HPDE6-E6E7 (cell line): ENCODE results near the gene SURF6.
"Not testable (repeated sequence)": the region's sequence is repeated elsewhere in the genome, so short reads cannot be mapped to it uniquely, and the experiment has no call there.

ENCODE experiments used
- DNase-seq: peaks from one replicate; pipeline ENCODE4 v3.0.0; 2011; ENCODE audit warnings: missing footprints; ENCODE audit errors: extremely low spot score

Gene SURF6

DNA sequence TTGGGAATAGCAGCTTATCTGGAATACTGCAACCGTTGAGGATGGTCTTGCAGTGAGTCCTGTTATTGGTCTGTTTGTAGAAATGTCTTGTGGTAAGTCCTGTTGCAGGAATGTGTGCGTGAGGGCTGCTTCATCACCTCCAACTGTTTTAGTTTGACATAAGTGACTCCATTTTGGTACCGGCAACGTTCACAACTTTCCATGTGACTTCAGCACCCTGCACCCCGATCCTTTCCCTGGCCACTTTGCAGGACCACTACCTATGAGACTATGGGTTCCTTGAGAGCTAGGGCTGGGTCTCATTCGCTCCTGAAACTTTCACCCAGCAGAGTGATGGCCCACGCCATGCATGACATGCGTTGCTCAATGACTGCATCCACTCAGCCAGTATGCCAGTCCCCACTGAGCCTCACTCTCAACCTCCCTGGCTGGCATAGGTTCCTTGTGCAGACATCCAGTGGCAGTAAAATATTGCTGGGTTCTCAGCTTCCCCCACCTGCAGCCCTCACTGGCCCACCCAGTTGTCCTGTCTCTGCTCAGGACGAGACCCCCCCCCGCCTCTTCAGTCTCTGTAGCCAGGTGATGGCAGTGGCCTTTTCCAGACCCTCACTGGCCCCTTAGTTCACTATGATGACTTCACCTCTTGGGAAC, 8.0 kb downstream of the SURF6 start:
- DNase-seq, result no peak

DNA sequence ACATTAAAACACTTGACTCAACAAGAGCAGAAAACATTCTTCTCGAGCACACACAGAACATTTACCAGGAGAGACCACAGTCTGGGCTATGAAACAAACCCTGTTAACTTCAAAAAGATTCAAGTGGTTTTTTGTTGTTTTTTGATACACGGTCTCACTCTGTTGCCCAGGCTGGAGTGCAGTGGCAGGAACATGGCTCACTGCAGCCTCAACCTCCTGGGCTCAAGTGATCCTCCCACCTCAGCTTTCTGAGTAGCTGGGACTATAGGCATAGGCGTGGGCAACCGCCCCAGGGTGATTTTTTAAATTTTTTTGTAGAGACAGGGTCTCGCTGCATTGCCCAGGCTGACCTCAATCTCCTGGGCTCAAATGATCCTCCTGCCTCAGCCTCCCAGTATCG, 9.0 kb downstream of the SURF6 start:
- DNase-seq, result not testable (repeated sequence)

DNA sequence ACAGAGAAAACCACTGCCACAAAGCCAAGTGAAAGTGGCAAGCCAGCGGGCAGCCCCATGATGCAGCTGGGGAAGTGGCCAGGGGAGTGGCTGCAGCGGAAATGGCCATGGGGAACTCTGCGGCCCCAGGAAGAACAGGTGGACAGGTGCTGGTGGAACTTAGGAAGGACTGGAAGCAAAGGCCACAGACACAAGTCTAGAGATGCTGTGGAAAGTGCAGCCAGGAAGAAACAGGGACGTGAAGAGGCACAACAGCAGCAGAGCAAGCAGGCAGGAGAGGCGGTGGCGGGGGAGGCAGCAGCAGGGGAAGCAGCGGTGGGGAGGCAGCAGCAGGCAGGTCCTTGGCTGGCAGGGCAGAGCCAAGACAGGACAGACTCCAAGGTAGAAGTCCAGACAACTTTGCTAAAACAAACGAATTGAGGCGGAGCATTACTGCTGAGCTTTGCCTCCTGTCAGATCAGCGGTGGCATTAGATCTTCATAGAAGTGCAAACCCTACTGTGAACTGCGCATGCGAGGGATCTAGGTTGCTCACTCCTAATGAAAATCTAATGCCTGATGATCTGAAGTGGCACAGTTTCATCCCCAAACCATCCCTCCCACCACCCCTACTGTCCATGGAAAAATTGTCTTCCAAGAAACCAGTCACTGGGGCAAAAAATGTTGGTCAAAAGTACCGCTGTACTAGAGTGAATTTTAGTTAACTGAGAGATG, 11.8 kb downstream of the SURF6 start:
- DNase-seq, result no peak

DNA sequence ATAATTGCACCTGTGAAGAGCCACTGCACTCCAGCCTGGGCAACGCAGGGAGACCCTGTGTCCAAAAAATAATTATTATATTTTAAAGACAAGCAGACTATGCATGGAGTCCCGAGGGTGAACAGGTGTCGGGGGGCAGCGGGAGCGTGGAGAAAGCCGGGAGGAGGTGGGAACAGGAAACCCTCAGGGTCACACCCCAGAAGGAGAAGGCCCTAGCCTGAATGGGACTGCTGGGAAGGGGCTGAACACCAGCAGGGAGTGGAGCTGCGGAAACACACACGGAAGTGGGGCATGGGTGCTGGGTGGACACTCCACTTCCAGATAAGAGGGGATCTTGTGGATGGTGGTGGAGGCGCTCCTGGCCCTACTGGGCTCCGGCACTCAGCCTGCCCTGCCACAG, 12.8 kb downstream of the SURF6 start:
- DNase-seq, result no peak

DNA sequence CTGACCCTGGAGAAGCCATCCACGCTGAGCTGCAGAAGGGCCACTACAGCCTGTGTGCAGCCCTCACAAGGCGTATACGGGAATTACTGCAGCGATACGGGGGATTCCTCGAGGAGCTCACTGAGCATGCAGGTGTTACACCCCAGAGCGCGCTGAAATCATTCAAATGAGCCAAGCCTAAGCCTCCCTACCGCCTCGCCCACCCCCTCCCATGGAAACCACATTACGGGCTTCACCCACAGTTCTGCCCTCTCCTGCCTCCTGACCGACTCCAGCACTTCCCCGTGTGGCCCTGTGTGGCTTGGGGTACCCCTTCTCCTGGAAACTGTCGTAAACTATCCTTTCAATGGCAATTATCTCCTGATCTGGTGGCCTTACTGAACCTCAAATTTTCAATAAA, 13.3 kb downstream of the SURF6 start:
- DNase-seq, result no peak

DNA sequence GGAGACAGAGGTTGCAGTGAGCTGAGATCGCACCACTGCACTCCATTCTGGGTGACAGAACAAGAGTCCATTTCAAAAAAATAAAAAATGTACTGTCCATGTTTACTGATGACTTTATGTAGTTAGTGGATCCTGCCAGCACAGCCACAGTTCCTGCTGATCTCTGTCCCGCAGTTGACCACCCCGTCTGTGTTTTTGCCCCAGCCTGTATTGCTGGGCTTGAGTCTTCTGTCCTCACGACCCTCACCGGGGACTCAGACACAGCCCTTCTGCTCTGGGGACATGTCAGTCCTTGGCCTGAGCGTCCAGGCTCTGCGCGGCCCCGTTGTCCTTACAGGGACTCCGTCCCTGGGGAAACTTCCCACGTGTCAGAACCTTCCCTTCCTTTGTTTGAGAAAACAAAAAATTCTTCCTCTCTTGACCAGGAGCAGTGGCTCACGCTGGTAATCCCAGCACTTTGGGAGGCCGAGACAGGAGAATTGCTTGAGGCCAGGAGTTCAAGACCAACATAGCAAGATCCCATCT, 14.5 kb downstream of the SURF6 start:
- no peak for DNase-seq

DNA sequence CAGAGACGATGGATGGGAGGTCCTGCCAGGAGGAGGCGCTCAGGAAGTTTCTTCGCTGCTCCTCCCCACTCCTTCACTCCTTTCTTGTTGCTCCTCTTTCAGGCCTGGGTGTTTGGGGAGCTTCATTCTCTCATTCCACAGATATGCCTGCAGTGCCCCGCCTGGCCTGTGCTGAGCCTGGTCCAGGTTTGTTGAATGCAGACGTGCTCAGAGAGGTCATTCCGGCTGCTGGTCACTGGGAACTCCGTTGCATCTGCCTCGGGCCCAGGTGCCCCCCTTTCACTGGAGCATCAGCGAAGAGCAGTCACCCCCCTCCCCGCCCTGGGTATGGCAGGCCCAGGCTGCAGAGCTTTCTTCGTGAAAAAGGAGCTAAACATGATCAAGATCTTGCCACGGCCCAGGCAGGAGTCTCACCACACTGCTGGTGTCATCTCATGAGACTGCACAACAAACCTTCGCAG, 15.5 kb downstream of the SURF6 start:
- DNase-seq, result no peak

DNA sequence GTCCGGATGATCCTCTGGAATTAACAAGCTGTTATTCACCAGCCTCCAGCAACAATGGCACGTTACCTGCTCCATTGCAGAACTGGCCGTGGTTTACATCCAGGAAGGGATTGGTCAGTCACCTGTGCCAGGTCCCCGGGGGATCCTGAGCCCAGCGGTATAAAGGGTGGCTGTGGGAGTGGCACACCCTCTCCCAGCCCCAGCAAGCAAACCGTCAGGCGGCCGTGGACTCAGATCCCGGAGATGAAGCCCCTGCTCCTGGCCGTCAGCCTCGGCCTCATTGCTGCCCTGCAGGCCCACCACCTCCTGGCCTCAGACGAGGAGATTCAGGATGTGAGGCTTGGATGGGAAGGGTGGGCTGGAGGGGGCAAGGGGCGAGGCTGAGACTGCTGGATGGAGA, 18.4 kb downstream of the SURF6 start:
- not testable (repeated sequence) for DNase-seq

DNA sequence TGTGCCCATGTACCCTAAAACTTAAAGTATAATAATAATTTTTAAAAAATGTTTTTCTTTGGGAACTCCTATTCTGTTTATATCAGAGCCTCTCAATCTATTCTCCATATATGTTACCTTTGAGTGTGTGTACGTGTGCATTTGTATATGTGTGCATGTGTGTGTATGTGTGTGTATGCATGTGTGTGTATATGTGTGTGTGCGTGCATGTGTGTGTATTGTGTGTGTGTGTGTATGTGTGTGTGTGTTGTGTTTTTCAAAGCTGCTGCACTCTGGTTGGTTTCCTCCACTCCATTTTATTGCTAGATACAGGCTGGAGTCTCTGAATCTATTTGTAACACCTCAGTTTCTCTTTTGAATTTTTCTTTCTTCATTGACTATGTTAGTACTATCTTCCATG, 20.0 kb downstream of the SURF6 start:
- no peak for DNase-seq

DNA sequence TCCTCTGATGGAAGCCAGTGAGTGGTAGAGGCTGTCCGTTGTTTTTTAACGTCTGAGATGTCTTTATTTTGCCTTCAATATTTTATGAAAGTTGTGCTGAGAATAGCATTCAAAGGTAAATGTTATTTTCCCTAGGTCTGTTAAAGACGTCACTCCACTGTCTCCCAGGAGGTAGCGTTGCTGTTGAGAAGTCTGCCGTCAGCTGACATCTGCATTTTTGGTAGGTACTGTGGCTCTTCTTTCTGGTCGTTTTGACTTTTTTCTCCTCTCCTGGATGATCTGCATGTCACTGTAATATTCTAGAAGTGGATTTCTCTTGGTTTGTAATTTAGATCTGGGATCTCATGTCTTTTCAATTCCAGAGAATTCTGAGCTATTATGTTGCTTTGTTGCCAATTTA, 26.4 kb downstream of the SURF6 start:
- no peak for DNase-seq

DNA sequence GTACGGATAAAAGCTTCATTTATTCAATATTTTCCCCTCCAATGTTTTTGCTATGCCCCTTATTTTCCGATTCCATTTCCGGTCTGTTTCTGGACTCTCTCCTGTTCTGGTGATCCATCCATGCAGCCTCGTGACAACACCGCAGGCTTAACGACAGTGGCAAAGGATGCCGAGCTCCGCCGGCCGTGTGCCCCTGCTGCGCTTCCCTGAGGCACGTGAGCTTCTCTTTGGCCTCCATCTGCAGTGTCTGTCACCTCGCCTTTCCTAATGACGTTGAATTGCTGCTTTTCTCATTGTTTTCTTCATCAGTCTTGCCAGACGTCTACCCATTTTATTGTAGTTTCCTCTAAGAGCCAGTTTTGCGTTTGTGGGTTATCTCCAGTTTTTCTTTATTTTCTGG, 28.7 kb downstream of the SURF6 start:
- DNase-seq, result no peak

DNA sequence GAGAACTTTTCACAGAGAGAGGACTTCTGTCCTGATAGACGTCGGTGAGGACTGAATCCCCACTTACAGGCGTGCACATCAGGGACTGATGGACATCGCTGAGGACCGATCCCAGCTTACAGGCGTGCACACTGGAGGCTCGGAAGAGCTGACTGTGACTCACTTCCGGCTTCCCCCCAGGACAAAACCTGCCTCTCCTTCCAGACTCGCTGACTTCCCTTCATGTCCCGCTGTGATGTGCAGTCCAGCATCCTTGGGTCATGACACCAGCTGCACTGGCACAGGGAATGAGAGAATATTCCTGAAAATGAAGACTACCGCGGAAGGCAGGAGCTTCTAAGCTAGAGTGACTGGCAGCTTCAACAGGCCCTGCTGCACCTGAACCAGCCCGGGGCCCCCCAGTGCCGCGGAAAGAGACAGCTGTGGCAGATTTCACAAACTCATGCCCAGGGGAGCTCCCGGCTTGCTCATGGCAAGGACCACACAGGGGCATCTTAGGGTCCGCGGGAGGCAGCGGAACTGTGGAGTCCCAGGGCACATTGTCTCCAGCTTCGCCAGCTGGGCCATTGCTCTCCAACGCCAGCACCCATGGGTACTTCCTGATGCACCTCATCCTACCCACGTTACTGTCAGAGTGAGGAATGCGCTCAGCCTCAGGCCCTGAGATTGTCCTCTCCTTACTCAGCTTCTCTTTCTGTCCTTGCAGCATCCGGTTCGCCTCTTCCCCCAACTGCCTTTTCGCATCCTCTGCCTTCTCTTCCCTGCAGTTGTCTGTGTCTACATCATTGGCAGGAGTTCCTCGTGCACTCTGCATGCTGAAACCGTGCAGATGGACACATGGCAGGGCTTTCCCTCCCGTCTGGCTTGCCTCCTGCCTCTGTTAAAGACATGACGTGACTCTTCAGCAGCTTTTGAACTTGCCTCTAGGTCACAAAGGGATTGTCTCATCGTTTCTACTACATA, 29.5 kb downstream of the SURF6 start:
- DNase-seq, result no peak

DNA sequence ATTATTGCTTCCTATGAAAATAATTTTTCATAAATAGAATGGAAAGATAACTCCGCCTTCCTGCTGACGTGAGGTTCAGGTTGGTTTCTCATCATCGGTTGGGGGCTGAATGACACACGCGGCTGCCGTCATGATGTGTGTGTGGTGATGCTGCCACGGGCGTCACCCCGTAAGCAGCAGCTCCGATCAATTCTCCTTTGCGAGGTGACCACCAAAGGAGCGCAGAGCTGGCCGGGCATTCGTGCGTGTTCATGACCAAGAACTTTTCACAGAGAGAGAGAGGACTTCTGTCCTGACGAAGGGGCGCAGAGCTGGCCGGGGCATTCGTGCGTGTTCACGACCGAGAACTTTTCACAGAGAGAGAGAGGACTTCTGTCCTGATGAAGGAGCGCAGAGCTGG, 30.3 kb downstream of the SURF6 start:
- no peak for DNase-seq

DNA sequence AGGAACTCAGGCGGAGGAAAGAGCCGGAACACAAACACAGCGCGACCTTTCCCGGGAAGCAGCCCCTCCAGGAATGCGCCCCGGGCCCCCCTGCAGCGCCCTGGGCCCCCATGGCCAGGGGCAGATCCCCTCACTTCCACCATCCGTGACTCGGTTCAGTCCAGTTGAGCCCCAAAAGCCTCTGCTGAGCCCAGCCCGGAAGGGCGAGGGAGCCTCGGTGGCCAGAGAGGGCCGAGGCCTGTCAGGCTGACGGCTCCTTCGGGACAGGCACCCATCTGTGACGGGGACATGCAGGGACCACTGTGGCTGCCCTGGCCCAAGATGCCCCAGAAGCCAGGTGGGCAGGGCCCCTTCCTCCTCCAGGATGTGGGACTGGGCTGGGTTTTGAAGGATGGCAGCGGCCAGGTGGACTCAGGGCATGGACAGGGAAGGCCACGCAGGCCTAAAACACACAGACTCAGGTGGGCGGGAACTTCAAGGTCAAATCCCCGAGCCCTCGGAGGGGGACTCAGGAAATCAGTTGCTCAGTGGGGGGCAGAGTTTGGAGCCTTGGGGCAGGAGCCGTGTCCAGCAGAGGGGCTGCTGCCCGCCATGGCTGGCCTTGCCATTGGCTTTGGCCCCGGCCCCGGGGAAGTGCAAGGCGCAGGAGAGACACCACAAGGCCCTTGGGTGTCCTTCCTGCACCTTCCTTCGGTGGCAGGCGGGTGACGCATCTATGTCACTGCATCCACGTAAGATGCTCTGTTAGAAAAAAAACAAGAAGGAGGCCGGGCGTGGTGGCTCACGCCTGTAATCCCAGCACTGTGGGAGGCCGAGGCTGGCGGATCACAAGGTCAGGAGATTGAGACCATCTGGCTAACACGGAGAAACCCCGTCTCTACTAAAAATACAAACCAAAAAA, 31.3 kb downstream of the SURF6 start:
- DNase-seq, result no peak

DNA sequence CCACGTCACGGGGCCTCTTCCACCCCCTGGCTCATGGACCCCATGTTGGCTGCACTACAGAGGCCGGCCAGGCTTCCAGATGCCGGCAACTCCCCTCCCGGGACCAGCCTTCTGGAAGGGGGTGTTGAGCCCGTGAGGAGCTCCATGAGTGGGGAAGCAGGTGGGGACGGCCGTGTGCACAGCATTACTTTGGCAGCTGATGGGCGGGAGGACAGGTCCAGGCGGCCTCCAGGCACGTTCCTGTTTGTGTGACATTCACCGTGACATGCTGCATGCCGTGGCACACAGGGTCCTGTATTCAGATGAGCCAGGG, 31.9 kb downstream of the SURF6 start:
- no peak for DNase-seq

DNA sequence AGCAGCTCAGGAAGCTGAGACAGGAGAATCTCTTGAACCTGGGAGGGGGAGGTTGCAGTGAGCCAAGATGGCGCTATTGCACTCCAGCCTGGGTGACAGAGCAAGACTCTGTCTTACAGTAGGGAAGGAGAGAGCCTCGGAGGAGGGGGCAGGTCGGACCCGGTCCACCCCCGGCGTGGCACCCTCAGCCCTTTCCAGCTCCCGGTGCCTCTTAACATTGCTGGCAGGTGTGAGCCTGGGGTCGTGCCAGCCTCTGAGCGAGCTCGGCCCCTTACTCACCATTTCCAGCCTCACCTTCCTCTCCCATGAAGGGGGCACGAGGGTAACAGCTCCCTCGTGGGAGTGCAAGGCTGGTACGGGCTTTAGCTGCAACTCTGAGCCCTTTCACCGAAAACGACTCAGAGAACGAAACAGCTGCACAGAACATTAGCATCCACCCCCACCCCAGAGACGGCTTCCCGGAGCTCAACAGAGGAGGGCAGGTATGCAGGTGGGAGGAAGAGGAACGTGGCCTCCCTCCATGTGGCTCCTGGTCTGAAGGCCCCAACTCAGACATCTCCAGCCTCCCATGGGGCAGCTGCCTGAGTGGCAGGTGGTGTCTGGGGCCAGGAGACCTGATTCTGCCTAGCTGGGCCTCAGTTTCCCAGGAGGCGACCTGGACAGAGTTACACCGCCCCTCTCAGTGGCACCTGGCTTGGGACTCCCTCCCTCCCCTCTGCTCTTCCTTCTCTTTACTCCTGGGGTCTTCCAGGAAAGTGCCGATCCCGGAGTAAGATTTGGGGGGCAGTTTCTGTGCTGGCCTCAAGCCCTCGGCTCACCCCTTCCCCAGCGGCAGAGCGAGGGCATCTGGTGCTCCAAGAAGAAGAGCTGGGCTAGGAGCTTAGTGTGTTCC, 32.5 kb downstream of the SURF6 start:
- no peak for DNase-seq

DNA sequence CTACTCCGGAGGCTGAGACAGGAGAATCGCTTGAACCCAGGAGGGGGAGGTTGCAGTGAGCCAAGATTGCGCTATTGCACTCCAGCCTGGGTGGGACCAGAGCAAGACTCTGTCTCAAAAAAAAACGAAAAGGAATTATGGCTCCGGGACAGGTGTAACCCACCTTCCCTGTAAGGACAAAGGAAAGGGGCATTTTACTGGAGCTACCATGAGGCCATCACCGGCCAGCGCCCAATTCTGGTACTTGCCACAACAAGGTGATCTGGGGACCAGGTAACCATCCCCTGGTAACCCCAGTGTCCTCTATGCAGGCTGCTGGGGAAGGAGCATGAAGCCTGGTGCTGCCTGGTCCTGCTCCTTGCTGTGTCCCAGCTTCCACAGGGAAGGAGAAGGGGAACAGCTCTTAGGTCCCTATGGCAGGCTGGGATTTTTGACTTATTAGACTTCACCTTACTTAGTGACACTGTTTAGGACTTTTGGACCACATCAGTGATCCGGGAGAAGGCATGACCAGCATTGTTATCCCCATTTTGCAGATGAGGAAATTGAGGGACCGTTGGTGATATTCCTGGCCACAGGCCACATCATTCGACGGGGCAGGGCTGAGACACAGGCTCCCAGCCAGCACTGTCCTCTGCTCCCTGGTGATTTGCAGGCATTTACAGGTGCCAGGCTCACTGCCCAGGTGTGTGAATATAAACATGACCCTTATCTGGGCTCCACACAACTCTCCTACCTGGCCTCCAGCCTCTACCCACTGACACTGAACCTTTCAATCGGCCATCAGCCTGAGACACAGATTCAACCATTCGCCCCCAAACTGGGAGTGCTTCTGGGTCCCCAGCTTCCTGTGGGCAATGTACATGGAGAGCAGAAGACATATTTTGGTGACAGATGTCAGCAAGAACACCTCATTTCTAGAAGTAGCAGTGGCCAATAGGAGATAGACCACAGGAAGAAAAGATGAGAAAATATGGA, 34.4 kb downstream of the SURF6 start:
- no peak for DNase-seq

DNA sequence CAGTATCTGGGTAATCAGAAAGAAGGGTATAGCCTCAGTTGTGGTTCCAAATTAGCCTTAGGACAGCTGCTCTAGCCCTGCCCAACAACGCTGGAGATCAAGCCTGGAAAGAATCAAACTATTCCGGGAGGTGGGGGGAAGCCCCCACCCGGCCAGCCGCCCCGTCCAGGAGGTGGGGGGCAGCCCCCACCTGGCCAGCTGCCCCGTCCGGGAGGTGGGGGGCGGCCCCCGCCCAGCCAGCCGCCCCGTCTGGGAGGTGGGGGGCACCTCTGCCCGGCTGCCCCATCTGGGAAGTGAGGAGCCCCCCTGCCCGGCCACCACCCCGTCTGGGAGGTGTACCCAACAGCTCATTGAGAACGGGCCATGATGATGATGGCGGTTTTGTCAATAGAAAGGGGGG, 36.0 kb downstream of the SURF6 start:
- DNase-seq, result not testable (repeated sequence)

DNA sequence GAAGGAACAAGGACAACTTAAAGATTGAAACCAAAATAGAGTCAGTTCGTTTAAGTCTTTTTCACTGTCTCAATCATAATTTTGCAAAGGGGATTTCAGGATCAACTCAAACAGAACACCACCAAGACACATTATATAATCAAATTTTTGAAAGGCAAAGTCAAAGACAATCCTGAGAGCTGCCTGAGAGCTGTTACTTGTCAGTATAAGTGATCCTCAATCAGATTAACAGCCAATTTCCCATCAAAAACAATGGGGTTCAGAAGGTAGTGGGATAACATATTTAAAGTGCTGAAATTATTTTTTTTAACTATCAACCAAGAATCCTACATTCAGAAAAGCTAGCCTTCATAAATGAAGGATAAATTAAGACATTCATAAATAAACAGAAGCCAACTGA, 41.7 kb downstream of the SURF6 start:
- no peak for DNase-seq
